Heart right ventricle (tissue), 16 donors: ENCODE results near the gene WFDC10A. TPM values are rescaled to one million over a fixed set of nuclear protein-coding genes. Genes with fewer than 3 reads are reported as not detected.

Source experiments
- ATAC-seq, 8 donors: fragments of 200-7000 bp; cut with Tn5 transposase; one replicate each; pipeline ENCODE4 v1.9.1; 2020; ENCODE audit warnings: mild to moderate bottlenecking in 8 of 8, moderate library complexity in 8 of 8, moderate number of reproducible peaks in 1 of 8
- DNase-seq, 2 donors: peaks; one replicate each; pipeline ENCODE4 v3.0.0-alpha.2; 2020
- H3K27ac ChIP-seq, 10 donors: fragments of 200-600 bp; sonication (generic) in 2 of 10; one replicate each; pipeline versions ENCODE4 v1.5.0 to v1.8.0; 2020 to 2022; ENCODE audit warnings: mild to moderate bottlenecking in 3 of 10
- H3K27me3 ChIP-seq, 7 donors: fragments of 200-600 bp; one replicate each; pipeline ENCODE4 v1.8.0; 2021 to 2022; ENCODE audit warnings: mild to moderate bottlenecking in 2 of 7
- H3K36me3 ChIP-seq, 9 donors: fragments of 200-600 bp; sonication (generic) in 1 of 9; one replicate each; pipeline versions ENCODE4 v1.5.0 to v1.8.0; 2020 to 2022; ENCODE audit warnings: mild to moderate bottlenecking in 2 of 9
- H3K4me1 ChIP-seq, 9 donors: fragments of 200-600 bp; sonication (generic) in 1 of 9; one replicate each; pipeline versions ENCODE4 v1.5.0 to v1.8.0; 2020 to 2022; ENCODE audit warnings: mild to moderate bottlenecking in 4 of 9
- H3K4me3 ChIP-seq, 10 donors: fragments of 200-600 bp; sonication (generic) in 2 of 10; one replicate each; pipeline versions ENCODE4 v1.5.0 to v1.8.0; 2020 to 2022; ENCODE audit warnings: mild to moderate bottlenecking in 7 of 10, moderate library complexity in 2 of 10
- H3K9me3 ChIP-seq, 11 donors: fragments of 200-600 bp in 10 of 11; sonication (generic) in 2 of 11; one replicate each; pipeline versions ENCODE4 v1.5.0 to v1.8.0; 2013 to 2022; ENCODE audit warnings: mild to moderate bottlenecking in 2 of 11, control low read depth in 1 of 11, moderate library complexity in 1 of 11
- WGBS, 2 donors: extraction: QIAGEN DNeasy Blood & Tissue Kit; methylation state at CpG; one replicate each; pipeline ENCODE4 v1.1.7; 2013; ENCODE audit warnings: inconsistent platforms in 1 of 2; 5-methylcytosine and 5-hydroxymethylcytosine counted together
- intact Hi-C, 10 donors: fragments of 100-400 bp; cut with DNase I; formaldehyde crosslinking; loops; one replicate each; pipeline versions ENCODE4 v1.11.1 to v1.14.2; 2022
- polyA plus RNA-seq, 2 donors: library from polyadenylated mRNA; stranded (reverse); fragments of 200-250 nt; gene quantifications; one replicate each; pipeline ENCODE4 v1.2.3, GENCODE V29; 2013
- total RNA-seq, 10 donors: library from RNA; stranded (reverse); fragmentation: NEBNext Ultra II Directional in 3 of 10; extraction: Animal tissue kit (Norgen Biotek cat#: 25700) in 3 of 10; gene quantifications; one replicate each; pipeline versions ENCODE4 v1.2.1 to v1.2.4, GENCODE V29; 2021 to 2023
- TF ChIP-seq, protein P1 (sequence below), 9 donors: fragments of 200-600 bp; sonication (generic) in 2 of 9; IDR thresholded peaks; one replicate each; pipeline versions ENCODE4 v1.5.0 to v1.8.0; 2021 to 2022; ENCODE audit warnings: antibody characterized with exemption in 9 of 9, mild to moderate bottlenecking in 5 of 9, moderate library complexity in 1 of 9
- donor health status: Arrhythmogenic right ventricular cardiomyopathy.
- donor health status: ischemic (EF 13 %, LVEDD 7.1; RV severe dilation, severe dysfunction).
- donor health status: healthy with polysubstance abuse.
- donor health status: DM: no; HTN: yes; CAD: no.
- donor health status: DM: no; HTN: no; CAD: no.
- donor health status: ischemic (EF 25% LVEDD 6.9; RV normal size, moderate dysfunction).
- donor health status: ischemic (EF 25% LVEDD 5.7; RV mildly dilated, moderate dysfunction).
- donor health status: healthy.
- donor health status: DM: yes; HTN: yes; CAD: no.
- donor health status: Ischemic cardiomyopathy.
- donor health status: ischemic (EF 35%, LVEDD 5.7; RV mildly dilated, moderate dysfunction).
- donor health status: nonischemic (EF 11% LVEDD 7.7; RV severe dilation, severe dysfunction).
- donor health status: DM: yes; HTN: yes; CAD: no.
- donor health status: PGD.
- donor health status: ischemic (EF 29% LVEDD 5.4; RV normal size, mild dysfunction).
- donor health status: nonischemic (EF 23%, LVEDD 6.1; RV moderate dilation, normal function).

WFDC10A gene
- total and polyA plus RNA-seq, 12 donors: not detected

DNA sequence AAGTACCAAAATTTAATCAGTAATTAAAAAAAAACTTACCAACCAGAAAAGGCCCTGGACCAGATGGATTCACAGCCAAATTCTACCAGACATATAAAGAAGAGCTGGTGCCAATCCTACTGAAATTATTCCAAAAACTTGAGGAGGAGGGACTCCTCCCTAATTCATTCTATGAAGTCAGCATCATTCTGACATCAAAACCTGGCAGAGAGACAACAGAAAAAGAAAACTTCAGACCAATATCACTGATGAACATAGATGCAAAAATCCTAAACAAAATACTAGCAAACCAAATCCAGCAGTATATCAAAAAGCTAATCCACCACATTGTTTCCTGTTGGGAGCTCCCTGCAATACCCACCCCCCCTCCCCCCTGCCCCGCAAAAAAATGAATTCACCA lies 40.6 kb downstream of the WFDC10A start, which contains the start of gene WFDC11:
TSS of gene WFDC11 (minus strand) at position 101 of the 400 bp plus-strand sequence. CDS start 19,639 bp downstream, outside the sequence.
- no peaks in the 10 kb centered on the region for H3K36me3 ChIP-seq
- H3K27ac ChIP-seq: no peak within 1 kb of the TSS
- H3K27me3 ChIP-seq: peaks cover 0 to 18% (median 5%) of the 10 kb centered on the region in 7 donors
- H3K4me3 ChIP-seq: no peak within 1 kb of the TSS
- 83 to 88% methylated on average over 1 of the region's 1 CpG for WGBS, 2 donors
- intact Hi-C loops: no loop called here
- DNase-seq (no peak), ATAC-seq (no peak)
- TF ChIP-seq, protein P1, sequence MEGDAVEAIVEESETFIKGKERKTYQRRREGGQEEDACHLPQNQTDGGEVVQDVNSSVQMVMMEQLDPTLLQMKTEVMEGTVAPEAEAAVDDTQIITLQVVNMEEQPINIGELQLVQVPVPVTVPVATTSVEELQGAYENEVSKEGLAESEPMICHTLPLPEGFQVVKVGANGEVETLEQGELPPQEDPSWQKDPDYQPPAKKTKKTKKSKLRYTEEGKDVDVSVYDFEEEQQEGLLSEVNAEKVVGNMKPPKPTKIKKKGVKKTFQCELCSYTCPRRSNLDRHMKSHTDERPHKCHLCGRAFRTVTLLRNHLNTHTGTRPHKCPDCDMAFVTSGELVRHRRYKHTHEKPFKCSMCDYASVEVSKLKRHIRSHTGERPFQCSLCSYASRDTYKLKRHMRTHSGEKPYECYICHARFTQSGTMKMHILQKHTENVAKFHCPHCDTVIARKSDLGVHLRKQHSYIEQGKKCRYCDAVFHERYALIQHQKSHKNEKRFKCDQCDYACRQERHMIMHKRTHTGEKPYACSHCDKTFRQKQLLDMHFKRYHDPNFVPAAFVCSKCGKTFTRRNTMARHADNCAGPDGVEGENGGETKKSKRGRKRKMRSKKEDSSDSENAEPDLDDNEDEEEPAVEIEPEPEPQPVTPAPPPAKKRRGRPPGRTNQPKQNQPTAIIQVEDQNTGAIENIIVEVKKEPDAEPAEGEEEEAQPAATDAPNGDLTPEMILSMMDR (IDR thresholded peaks at IDR 0.05): no peak
- H3K4me1 ChIP-seq: no peaks in the 10 kb centered on the region
- peaks cover 0 to 14% (median 0%) of the 10 kb centered on the region in 11 donors for H3K9me3 ChIP-seq

DNA sequence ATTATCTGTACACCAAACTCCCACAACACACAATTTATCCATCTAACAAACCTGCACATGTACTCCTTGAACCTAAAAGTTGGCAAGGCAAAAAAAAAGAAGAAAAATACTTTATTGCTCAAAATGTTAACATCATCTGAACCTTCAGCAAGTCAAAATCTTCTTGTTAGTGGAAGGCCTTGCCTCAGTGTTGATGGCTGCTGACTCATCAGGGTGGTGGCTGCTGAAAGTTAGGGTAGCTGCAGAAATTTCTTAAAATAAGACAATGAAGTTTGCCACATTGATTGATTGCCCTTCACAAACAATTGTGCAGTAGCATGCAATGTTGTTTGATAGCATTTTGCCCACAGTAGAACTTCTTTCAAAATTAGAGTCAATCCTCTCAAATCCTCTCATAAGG lies 43.2 kb downstream of the WFDC10A start:
- ATAC-seq: no peak
- Histone ChIP-seq H3K27me3 (peaks cover 0 to 7% (median 0%) of the 10 kb centered on the region in 7 donors), H3K4me1 (no peaks in the 10 kb centered on the region), H3K4me3 (no peak overlapping the region), H3K9me3 (peaks cover 0 to 34% (median 5%) of the 10 kb centered on the region in 11 donors), H3K27ac (no peak overlapping the region), H3K36me3 (no peaks in the 10 kb centered on the region)
- intact Hi-C loops: no loop called here
- TF ChIP-seq, protein P1 (IDR thresholded peaks at IDR 0.05): no peak
- DNase-seq: no peak

DNA sequence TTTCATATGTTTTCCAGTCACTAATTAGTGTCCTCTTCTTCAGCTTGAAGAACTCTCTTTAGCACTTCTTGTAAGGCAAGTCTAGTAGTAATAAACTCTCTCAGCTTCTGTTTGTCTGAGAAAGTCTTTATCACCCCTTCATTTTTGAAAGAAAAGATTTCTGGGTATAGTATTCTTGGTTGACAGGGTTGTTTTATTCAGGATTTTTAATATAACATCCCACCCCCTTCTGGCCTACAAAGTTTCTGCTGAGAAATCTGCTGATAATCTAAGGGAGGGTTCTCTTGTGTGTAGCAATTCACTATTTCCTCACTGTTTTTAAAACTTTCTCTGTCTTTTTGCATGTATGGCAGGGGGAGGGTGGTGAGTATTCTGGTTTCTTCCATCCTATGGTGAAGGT lies 50.1 kb downstream of the WFDC10A start:
- TF ChIP-seq, protein P1 (IDR thresholded peaks at IDR 0.05): no peak
- H3K27ac ChIP-seq: no peak overlapping the region
- intact Hi-C loops: no loop called here
- H3K27me3 ChIP-seq: peaks cover 0 to 4% (median 0%) of the 10 kb centered on the region in 7 donors
- no peaks in the 10 kb centered on the region for H3K4me1 ChIP-seq
- DNase-seq: no peak
- no peak for ATAC-seq
- H3K4me3 ChIP-seq: no peak overlapping the region
- H3K36me3 ChIP-seq: no peaks in the 10 kb centered on the region
- H3K9me3 ChIP-seq: peaks cover 0 to 55% (median 31%) of the 10 kb centered on the region in 11 donors

Other genes starting within 250 kb of the WFDC10A start
- 100 to 1,000 TPM; 284 to 676 (median 334) TPM for gene DBNDD2, start 221.4 kb upstream of the WFDC10A start, total RNA-seq
- 100 to 1,000 TPM; 353 to 381 TPM for gene DBNDD2, start 221.4 kb upstream of the WFDC10A start, polyA plus RNA-seq
- 100 to 1,000 TPM; 130 to 221 (median 144) TPM for gene PIGT, start 213.6 kb upstream of the WFDC10A start, total RNA-seq
- 100 to 1,000 TPM in 1 of 2 donors, 10 to 100 TPM in 1; 72.9 to 155 TPM for gene PIGT, start 213.6 kb upstream of the WFDC10A start, polyA plus RNA-seq
- 1 to 10 TPM in 1 of 10 donors, under 1 TPM in 3, not detected in 6; 0.44 to 1.6 (median 0.53) TPM for gene WFDC2, start 160.0 kb upstream of the WFDC10A start, total RNA-seq
- gene WFDC2, start 160.0 kb upstream of the WFDC10A start, polyA plus RNA-seq: under 1 TPM; 0.55 to 0.66 TPM
- not detected for gene SPINT3, start 114.1 kb upstream of the WFDC10A start, total RNA-seq
- not detected for gene SPINT3, start 114.1 kb upstream of the WFDC10A start, polyA plus RNA-seq
- gene WFDC6, start 90.3 kb upstream of the WFDC10A start, total RNA-seq: not detected
- gene WFDC6, start 90.3 kb upstream of the WFDC10A start, polyA plus RNA-seq: not detected
- gene EPPIN, start 82.3 kb upstream of the WFDC10A start, total RNA-seq: not detected
- not detected for gene EPPIN, start 82.3 kb upstream of the WFDC10A start, polyA plus RNA-seq
- gene WFDC8, start 50.5 kb upstream of the WFDC10A start, total RNA-seq: not detected
- gene WFDC8, start 50.5 kb upstream of the WFDC10A start, polyA plus RNA-seq: not detected
- gene WFDC9, start 1.5 kb downstream of the WFDC10A start, total RNA-seq: not detected
- gene WFDC9, start 1.5 kb downstream of the WFDC10A start, polyA plus RNA-seq: not detected
- not detected for gene WFDC11, start 40.5 kb downstream of the WFDC10A start, total RNA-seq
- gene WFDC11, start 40.5 kb downstream of the WFDC10A start, polyA plus RNA-seq: not detected
- not detected for gene WFDC13, start 72.3 kb downstream of the WFDC10A start, total RNA-seq
- gene WFDC13, start 72.3 kb downstream of the WFDC10A start, polyA plus RNA-seq: not detected
- gene WFDC10B, start 75.3 kb downstream of the WFDC10A start, total RNA-seq: not detected
- gene WFDC10B, start 75.3 kb downstream of the WFDC10A start, polyA plus RNA-seq: not detected
- not detected for gene SPINT4, start 92.6 kb downstream of the WFDC10A start, total RNA-seq
- gene SPINT4, start 92.6 kb downstream of the WFDC10A start, polyA plus RNA-seq: not detected
- 1 to 10 TPM in 3 of 10 donors, under 1 TPM in 3, not detected in 4; 0.49 to 2.3 (median 0.99) TPM for gene WFDC3, start 162.1 kb downstream of the WFDC10A start, total RNA-seq
- gene WFDC3, start 162.1 kb downstream of the WFDC10A start, polyA plus RNA-seq: under 1 TPM; 0.44 to 0.75 TPM
- 10 to 100 TPM; 13.8 to 32.2 (median 23.3) TPM for gene DNTTIP1, start 162.2 kb downstream of the WFDC10A start, total RNA-seq
- gene DNTTIP1, start 162.2 kb downstream of the WFDC10A start, polyA plus RNA-seq: 10 to 100 TPM; 18.4 to 33.5 TPM
- gene UBE2C, start 182.9 kb downstream of the WFDC10A start, total RNA-seq: 1 to 10 TPM in 6 of 10 donors, under 1 TPM in 2, not detected in 2; 0.40 to 8.6 (median 1.3) TPM
- under 1 TPM; 0.37 to 0.54 TPM for gene UBE2C, start 182.9 kb downstream of the WFDC10A start, polyA plus RNA-seq
- under 1 TPM in 1 of 10 donors, not detected in 9; 0.44 TPM for gene TNNC2, start 197.6 kb downstream of the WFDC10A start, total RNA-seq
- gene TNNC2, start 197.6 kb downstream of the WFDC10A start, polyA plus RNA-seq: under 1 TPM; 0.59 to 0.88 TPM
- 10 to 100 TPM; 15.4 to 27.0 (median 19.3) TPM for gene SNX21, start 204.1 kb downstream of the WFDC10A start, total RNA-seq
- 10 to 100 TPM; 15.8 to 18.0 TPM for gene SNX21, start 204.1 kb downstream of the WFDC10A start, polyA plus RNA-seq
- 10 to 100 TPM; 21.3 to 34.1 (median 27.4) TPM for gene ACOT8, start 227.7 kb downstream of the WFDC10A start, total RNA-seq
- gene ACOT8, start 227.7 kb downstream of the WFDC10A start, polyA plus RNA-seq: 10 to 100 TPM; 39.9 to 46.6 TPM
- 1 to 10 TPM; 1.4 to 2.5 (median 2.0) TPM for gene ZSWIM3, start 227.9 kb downstream of the WFDC10A start, total RNA-seq
- gene ZSWIM3, start 227.9 kb downstream of the WFDC10A start, polyA plus RNA-seq: 1 to 10 TPM; 1.5 to 1.6 TPM